ENCODE data around the gene DNAI2. TPM values are rescaled to one million over a fixed set of nuclear protein-coding genes. Genes with fewer than 3 reads are reported as not detected.

Gene DNAI2
- total RNA-seq, 4 donors from 2014 or later, result 2.1 TPM; not detected in 3

DNA sequence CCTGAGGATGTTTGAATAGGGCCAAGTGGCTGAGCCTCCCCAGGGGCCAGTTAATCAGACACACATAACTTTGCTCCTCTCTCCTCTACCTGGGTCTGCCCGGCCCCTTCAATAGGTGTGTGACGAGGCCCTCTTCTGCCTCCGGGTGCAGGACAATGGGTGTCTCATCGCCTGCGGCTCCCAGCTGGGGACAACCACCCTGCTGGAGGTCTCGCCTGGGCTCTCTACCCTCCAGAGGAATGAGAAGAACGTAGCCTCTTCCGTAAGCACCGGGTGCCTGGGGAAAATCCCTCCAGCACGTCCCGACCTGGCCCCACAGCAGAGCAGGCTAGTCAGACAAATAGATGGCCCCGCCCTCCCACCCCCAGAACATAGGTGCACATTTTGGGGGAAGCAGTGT, 35.9 kb downstream of the DNAI2 start:
- no peak for DNase-seq
- Histone ChIP-seq H3K4me1 (no peaks in the 10 kb centered on the region), H3K27ac (no peak overlapping the region), H3K9me3 (no peaks in the 10 kb centered on the region), H3K36me3 (no peaks in the 10 kb centered on the region), H3K4me3 (no peak overlapping the region), H3K27me3 (no peaks in the 10 kb centered on the region)
- intact Hi-C loops (cut with DNase I; ENCODE audit: low total_unique reads), result no loop called here
- no peak for TF ChIP-seq POLR2A (IDR thresholded peaks at IDR 0.05)
- TF ChIP-seq, protein P1, sequence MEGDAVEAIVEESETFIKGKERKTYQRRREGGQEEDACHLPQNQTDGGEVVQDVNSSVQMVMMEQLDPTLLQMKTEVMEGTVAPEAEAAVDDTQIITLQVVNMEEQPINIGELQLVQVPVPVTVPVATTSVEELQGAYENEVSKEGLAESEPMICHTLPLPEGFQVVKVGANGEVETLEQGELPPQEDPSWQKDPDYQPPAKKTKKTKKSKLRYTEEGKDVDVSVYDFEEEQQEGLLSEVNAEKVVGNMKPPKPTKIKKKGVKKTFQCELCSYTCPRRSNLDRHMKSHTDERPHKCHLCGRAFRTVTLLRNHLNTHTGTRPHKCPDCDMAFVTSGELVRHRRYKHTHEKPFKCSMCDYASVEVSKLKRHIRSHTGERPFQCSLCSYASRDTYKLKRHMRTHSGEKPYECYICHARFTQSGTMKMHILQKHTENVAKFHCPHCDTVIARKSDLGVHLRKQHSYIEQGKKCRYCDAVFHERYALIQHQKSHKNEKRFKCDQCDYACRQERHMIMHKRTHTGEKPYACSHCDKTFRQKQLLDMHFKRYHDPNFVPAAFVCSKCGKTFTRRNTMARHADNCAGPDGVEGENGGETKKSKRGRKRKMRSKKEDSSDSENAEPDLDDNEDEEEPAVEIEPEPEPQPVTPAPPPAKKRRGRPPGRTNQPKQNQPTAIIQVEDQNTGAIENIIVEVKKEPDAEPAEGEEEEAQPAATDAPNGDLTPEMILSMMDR (IDR thresholded peaks at IDR 0.05), result no peak

DNA sequence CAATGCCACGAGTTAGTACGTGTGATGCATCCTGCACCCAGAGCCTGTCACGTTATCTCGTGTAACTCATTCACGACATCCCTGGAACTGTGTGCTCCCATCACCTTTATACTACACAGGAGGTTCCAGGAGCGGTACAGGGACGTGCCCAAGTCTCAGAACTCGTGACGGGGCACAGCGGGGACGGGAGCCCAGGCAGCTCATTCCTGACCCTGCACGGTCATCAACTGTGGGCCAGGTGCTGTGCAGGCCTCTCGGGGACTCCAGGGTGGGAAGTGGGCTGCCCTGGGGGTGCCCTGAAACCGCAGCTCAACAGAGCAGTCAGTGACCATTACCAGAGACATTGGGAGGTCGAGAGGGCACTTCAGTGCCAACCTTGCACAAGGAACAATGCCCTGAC, 40.8 kb downstream of the DNAI2 start:
- Histone ChIP-seq H3K4me3 (no peak overlapping the region), H3K36me3 (no peaks in the 10 kb centered on the region), H3K27ac (no peak overlapping the region), H3K4me1 (no peaks in the 10 kb centered on the region), H3K9me3 (no peaks in the 10 kb centered on the region), H3K27me3 (no peaks in the 10 kb centered on the region)
- TF ChIP-seq, protein P1 (IDR thresholded peaks at IDR 0.05), result no peak
- no peak for TF ChIP-seq POLR2A (IDR thresholded peaks at IDR 0.05)
- intact Hi-C loops (cut with DNase I; ENCODE audit: low total_unique reads), result no loop called here
- no peak for DNase-seq

DNA sequence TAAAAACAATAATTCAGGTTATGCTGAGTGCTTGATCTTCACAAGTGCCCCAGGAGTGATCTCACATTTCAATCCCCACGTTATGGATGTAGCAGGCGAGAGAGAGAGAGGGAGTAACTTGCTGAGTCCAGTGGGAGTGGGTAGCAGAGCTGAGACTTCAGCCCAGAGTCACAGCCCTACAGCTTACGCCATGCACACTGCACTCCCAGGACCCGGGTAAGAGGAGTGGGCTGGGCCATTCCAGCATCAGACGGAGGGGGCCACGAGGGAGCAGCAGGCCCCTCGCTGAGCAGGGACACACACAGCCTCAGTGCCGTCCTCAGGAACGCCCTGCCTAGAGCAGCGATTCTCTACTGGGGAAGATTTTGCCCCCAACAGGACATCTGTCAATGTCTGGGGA, 42.2 kb downstream of the DNAI2 start:
- Histone ChIP-seq H3K9me3 (no peaks in the 10 kb centered on the region), H3K36me3 (no peaks in the 10 kb centered on the region), H3K27me3 (no peaks in the 10 kb centered on the region), H3K4me3 (no peak overlapping the region), H3K4me1 (no peaks in the 10 kb centered on the region), H3K27ac (no peak overlapping the region)
- intact Hi-C loops (cut with DNase I; ENCODE audit: low total_unique reads), result no loop called here
- TF ChIP-seq POLR2A (IDR thresholded peaks at IDR 0.05), result no peak
- TF ChIP-seq, protein P1 (IDR thresholded peaks at IDR 0.05), result no peak
- no peak for DNase-seq

DNA sequence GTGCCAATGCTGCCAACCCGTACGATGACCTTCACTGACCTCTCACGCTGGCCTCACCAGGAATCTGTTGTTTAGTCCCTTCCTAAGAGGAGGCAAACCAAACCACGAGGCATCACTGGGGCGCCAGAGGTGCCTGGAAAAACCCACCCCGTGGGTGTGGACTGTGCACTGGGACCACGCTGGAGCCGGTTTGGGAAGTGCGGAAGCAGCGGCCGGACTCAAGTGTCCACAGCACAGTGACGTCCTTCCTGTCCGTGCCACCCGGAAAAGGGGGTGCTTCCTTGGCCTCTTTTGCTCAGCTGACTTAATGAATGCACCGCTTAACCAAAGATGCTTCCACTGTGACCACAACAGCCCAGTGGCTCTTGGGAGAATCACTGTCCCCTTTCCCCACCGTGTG, 43.0 kb downstream of the DNAI2 start:
- TF ChIP-seq, protein P1 (IDR thresholded peaks at IDR 0.05), result no peak
- TF ChIP-seq POLR2A (IDR thresholded peaks at IDR 0.05), result no peak
- intact Hi-C loops (cut with DNase I; ENCODE audit: low total_unique reads), result no loop called here

DNA sequence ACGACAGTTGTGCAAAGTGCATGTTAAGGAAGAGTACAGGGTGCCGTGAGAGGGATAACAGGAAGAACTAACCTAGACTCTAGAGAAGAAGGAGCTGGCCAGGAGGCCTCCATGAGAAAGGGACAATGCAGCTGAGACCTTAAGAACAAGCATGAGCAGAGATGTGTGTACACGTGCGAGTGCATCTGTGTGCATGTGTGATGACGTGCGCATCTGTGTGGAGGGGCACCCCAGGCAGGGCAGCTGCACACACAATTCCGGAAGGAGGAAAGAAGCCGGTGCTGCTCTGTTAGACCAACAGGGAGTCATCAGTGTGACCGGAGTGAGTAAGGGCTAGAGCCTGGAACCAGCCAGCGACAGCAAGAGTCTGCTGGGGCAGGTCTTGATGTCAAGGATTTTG, 44.4 kb downstream of the DNAI2 start:
- DNase-seq, result no peak
- H3K27ac ChIP-seq, result no peak overlapping the region
- no peak for TF ChIP-seq POLR2A (IDR thresholded peaks at IDR 0.05)
- TF ChIP-seq, protein P1 (IDR thresholded peaks at IDR 0.05), result no peak
- H3K27me3 ChIP-seq, result no peaks in the 10 kb centered on the region
- H3K36me3 ChIP-seq, result no peaks in the 10 kb centered on the region
- H3K4me3 ChIP-seq, result no peak overlapping the region
- no peaks in the 10 kb centered on the region for H3K4me1 ChIP-seq
- intact Hi-C loops (cut with DNase I; ENCODE audit: low total_unique reads), result no loop called here
- H3K9me3 ChIP-seq, result no peaks in the 10 kb centered on the region

More for the DNA sequence above, 43.0 kb downstream of the DNAI2 start:
- Histone ChIP-seq H3K27ac (no peak overlapping the region), H3K4me1 (no peaks in the 10 kb centered on the region), H3K9me3 (no peaks in the 10 kb centered on the region), H3K36me3 (no peaks in the 10 kb centered on the region), H3K4me3 (no peak overlapping the region), H3K27me3 (no peaks in the 10 kb centered on the region)
- DNase-seq, result no peak

Data from uterus (tissue), 4 donors.